ENCODE results near the gene SGCD.

Gene SGCD

GRCh38 chr5:156326718-156327259 lies at the start of gene SGCD:
Gene SGCD (plus strand): TSS chr5:156327164.
- TF ChIP-seq, protein P1, sequence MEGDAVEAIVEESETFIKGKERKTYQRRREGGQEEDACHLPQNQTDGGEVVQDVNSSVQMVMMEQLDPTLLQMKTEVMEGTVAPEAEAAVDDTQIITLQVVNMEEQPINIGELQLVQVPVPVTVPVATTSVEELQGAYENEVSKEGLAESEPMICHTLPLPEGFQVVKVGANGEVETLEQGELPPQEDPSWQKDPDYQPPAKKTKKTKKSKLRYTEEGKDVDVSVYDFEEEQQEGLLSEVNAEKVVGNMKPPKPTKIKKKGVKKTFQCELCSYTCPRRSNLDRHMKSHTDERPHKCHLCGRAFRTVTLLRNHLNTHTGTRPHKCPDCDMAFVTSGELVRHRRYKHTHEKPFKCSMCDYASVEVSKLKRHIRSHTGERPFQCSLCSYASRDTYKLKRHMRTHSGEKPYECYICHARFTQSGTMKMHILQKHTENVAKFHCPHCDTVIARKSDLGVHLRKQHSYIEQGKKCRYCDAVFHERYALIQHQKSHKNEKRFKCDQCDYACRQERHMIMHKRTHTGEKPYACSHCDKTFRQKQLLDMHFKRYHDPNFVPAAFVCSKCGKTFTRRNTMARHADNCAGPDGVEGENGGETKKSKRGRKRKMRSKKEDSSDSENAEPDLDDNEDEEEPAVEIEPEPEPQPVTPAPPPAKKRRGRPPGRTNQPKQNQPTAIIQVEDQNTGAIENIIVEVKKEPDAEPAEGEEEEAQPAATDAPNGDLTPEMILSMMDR (IDR thresholded peaks at IDR 0.05; ENCODE audit: extremely low read depth, insufficient read depth, missing control alignments) = no peak
- no peak for DNase-seq (ENCODE audit: low spot score)
- in situ Hi-C loops (cut with MboI; ENCODE audit: low pct_unique_long_range_greater_than_20kb, low sequenced_read_pairs, unreplicated experiment) = no loop called here

DNA sequence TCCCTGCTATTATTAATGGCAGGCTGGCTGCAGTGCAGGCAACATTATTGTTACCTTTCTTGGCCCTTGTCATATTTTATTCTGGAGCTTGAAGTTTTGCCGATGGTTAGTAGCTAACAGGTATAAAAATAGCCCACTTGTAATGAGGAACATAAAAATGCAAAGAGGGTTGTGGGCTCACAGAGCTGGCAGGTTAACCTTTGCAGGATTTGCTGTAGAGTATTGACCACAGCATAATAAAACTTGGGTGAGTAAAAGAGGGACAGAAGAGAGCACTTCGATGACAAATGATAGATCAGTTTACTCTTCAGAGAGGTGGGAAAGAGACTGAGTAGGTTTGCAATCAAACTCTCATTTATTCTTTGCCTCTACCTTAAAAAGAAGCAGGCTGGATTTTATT lies 49.7 kb upstream of the SGCD start:
- TF ChIP-seq, protein P1 (IDR thresholded peaks at IDR 0.05; ENCODE audit: extremely low read depth, insufficient read depth, missing control alignments) = no peak
- in situ Hi-C loops (cut with MboI; ENCODE audit: low pct_unique_long_range_greater_than_20kb, low sequenced_read_pairs, unreplicated experiment) = no loop called here
- no peak for DNase-seq (ENCODE audit: low spot score)

DNA sequence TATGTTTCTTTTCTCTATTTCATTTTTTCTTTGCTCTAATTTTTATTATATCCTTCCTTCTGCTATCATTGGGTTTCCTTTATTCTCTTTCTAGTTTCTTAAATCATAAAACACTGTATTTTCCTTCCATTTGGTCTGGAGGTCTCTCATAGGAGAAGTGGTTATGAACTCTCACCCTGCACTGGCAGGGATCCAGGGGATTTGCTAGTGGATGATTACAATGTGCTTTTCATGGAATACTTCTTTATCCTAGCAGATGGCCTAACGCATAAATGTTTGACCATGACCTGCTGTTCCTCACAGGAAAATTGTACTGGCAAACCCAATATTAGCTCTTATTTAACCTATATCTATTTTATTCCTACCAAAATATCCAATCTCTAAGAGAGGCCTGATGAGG lies 31.5 kb upstream of the SGCD start:
- no peak for DNase-seq (ENCODE audit: low spot score)
- TF ChIP-seq, protein P1 (IDR thresholded peaks at IDR 0.05; ENCODE audit: extremely low read depth, insufficient read depth, missing control alignments) = no peak
- in situ Hi-C loops (cut with MboI; ENCODE audit: low pct_unique_long_range_greater_than_20kb, low sequenced_read_pairs, unreplicated experiment) = no loop called here

DNA sequence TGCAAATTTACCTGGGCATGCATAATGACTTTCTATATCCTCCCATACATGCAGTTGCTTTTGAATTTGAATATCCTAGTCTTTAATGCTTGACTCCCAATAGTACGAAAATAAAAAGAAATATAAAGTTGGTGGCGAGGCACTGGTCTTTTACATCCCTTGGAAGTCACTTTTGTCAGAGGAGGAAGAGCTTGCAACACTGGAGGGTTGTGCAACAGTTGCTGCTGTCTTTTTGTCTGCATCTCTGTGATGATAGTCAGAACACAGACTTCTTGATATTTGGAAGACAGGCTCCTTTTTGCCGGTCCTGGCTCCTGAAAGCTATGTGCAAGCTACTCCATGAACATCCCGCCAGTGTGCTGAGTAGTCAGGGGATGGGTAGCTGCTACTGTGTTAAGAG lies 16.8 kb upstream of the SGCD start:
- DNase-seq (ENCODE audit: low spot score) = no peak
- in situ Hi-C loops (cut with MboI; ENCODE audit: low pct_unique_long_range_greater_than_20kb, low sequenced_read_pairs, unreplicated experiment) = no loop called here
- TF ChIP-seq, protein P1 (IDR thresholded peaks at IDR 0.05; ENCODE audit: extremely low read depth, insufficient read depth, missing control alignments) = no peak

DNA sequence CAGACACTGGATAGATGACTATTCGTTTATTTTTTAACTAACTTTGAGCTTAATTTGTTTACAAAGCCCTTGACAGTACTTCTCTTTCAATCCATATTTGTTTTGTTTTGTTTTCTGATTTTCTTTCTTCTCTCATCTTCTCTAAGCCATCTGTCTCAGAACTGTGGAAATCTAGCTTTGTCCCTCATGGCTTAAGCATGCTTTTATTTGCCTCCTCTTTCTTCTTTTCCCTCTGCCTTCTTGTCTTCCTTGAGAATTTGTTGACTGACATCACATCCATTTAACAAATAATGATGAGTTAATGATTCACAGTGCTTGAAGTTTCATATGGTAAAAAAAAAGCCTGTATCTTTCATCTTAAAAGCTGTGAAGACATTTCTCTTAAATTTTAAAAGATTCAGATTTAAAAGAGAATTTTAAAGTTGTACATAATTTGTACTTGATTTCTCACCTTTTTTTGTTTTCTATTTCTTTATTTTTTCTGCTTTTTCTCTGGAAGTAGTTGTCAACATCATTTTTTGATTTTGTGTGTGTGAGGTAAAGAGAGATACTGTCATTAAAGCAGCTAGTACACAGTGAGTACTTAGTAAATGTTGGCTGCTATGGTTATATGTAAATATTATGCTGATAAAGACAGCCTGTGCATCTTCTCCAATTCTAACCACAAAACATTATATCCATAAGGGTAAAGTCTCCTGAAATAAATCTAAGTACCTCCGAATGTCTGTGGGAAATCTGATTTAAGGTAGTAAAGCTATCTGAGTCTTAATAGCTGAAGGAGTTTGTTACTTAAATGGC lies 13.9 kb upstream of the SGCD start:
- TF ChIP-seq, protein P1 (IDR thresholded peaks at IDR 0.05; ENCODE audit: extremely low read depth, insufficient read depth, missing control alignments) = no peak
- no peak for DNase-seq (ENCODE audit: low spot score)
- in situ Hi-C loops (cut with MboI; ENCODE audit: low pct_unique_long_range_greater_than_20kb, low sequenced_read_pairs, unreplicated experiment) = no loop called here

GRCh38 chr5:156314416-156314815 lies 12.5 kb upstream of the SGCD start:
- in situ Hi-C loops (cut with MboI; ENCODE audit: low pct_unique_long_range_greater_than_20kb, low sequenced_read_pairs, unreplicated experiment) = no loop called here
- DNase-seq (ENCODE audit: low spot score) = no peak
- TF ChIP-seq, protein P1 (IDR thresholded peaks at IDR 0.05; ENCODE audit: extremely low read depth, insufficient read depth, missing control alignments) = no peak
